MCF 10A (cell line): ENCODE data around the gene NACC2. TPM values are rescaled to one million over a fixed set of nuclear protein-coding genes. Genes with fewer than 3 reads are reported as not detected.

ENCODE experiments used
- BruUV-seq: library from RNA; stranded (reverse); fragments of 400-500 nt; replicated peaks from 2 replicates; lab custom pipeline; 2021; lab: Mats Ljungman, UMichigan
- CTCF ChIA-PET: fragments of 300-600 bp; sonication (Branson Sonifier 250); formaldehyde crosslinking; extraction: SDS; loops from one replicate; lab custom pipeline; 2021; ENCODE audit warnings: antibody characterized with exemption, inconsistent platforms; lab: Yijun Ruan, JAX
- POLR2A ChIA-PET: fragments of 300-600, 350-650 bp; sonication (Branson Sonifier 250); formaldehyde crosslinking; extraction: SDS; loops from one replicate; lab custom pipeline; 2020; ENCODE audit warnings: antibody characterized with exemption, inconsistent platforms; lab: Yijun Ruan, JAX
- DNase-seq: peaks from one replicate; pipeline ENCODE4 v3.0.0-alpha.2; 2018; ENCODE audit not compliant: unreplicated experiment
- H3K27ac Mint-ChIP-seq: one replicate; pipeline ENCODE4 v1.8.0; 2022; ENCODE audit warnings: mild to moderate bottlenecking, low read depth, mixed read lengths; ENCODE audit not compliant: unreplicated experiment
- H3K27me3 Mint-ChIP-seq: one replicate; pipeline ENCODE4 v1.8.0; 2022; ENCODE audit warnings: mixed read lengths; ENCODE audit not compliant: insufficient read depth, unreplicated experiment
- H3K36me3 Mint-ChIP-seq: one replicate; pipeline ENCODE4 v1.8.0; 2022; ENCODE audit warnings: mild to moderate bottlenecking, moderate library complexity, mixed read lengths; ENCODE audit not compliant: insufficient read depth, unreplicated experiment
- H3K4me1 Mint-ChIP-seq: one replicate; pipeline ENCODE4 v1.8.0; 2022; ENCODE audit warnings: mixed read lengths; ENCODE audit not compliant: insufficient read depth, unreplicated experiment
- H3K4me3 Mint-ChIP-seq: one replicate; pipeline ENCODE4 v1.8.0; 2022; ENCODE audit warnings: mild to moderate bottlenecking, moderate library complexity, mixed read lengths; ENCODE audit not compliant: unreplicated experiment
- H3K9me3 Mint-ChIP-seq: one replicate; pipeline ENCODE4 v1.8.0; 2022; ENCODE audit warnings: mixed read lengths; ENCODE audit not compliant: unreplicated experiment
- CTCF ChIP-seq: fragments of 200-600 bp; IDR thresholded peaks from one replicate; pipeline ENCODE4 v1.8.0; 2022; ENCODE audit warnings: antibody characterized with exemption, mild to moderate bottlenecking; ENCODE audit not compliant: unreplicated experiment
- intact Hi-C: fragments of 100-400 bp; cut with micrococcal nuclease; formaldehyde crosslinking; loops from 2 replicates; pipeline ENCODE4 v1.14.1; 2022
- total RNA-seq: library from RNA; stranded (reverse); gene quantifications from 2 replicates; pipeline ENCODE4 v1.2.3, GENCODE V29; 2022

Gene NACC2
- total RNA-seq, 1 experiment from 2014 or later: 16.5 TPM

GRCh38 chr9:136089697-136090045, 5.4 kb downstream of the NACC2 start:
- H3K9me3 Mint-ChIP-seq: no peaks in the 10 kb centered on the region
- no peak overlapping the region for H3K27ac Mint-ChIP-seq
- DNase-seq: peak; percentile 53
- H3K4me3 Mint-ChIP-seq: no peak overlapping the region
- CTCF ChIA-PET: interaction anchor here (0.6 to 1.3 kb wide), 5 partner anchors 25 to 120 kb away, joined by 3 to 5 read pairs (median 3); no protein-coding TSS in a partner anchor
- intact Hi-C loops: loop anchor here (1.0 kb wide), 1 partner anchor 33 kb away; no protein-coding TSS in a partner anchor
- peaks cover 22% of the 10 kb centered on the region for H3K4me1 Mint-ChIP-seq
- TF ChIP-seq CTCF: peak; percentile 46
- peaks cover 18% of the 10 kb centered on the region for H3K36me3 Mint-ChIP-seq
- BruUV-seq: no TSS peak
- H3K27me3 Mint-ChIP-seq: no peaks in the 10 kb centered on the region
- POLR2A ChIA-PET: interaction anchor here (0.6 to 1.4 kb wide), 3 partner anchors 20 to 39 kb away, joined by 3 to 4 read pairs (median 4); no protein-coding TSS in a partner anchor

- POLR2A ChIA-PET: interaction anchor here (1.4 kb wide), 1 partner anchor 20 kb away, joined by 4 read pairs; no protein-coding TSS in a partner anchor
- DNase-seq: no peak
- intact Hi-C loops: loop anchor here (1.0 kb wide), 1 partner anchor 33 kb away; no protein-coding TSS in a partner anchor
- Mint-ChIP-seq H3K4me3 (no peak overlapping the region), H3K4me1 (peaks cover 22% of the 10 kb centered on the region), H3K27me3 (no peaks in the 10 kb centered on the region), H3K9me3 (no peaks in the 10 kb centered on the region), H3K27ac (no peak overlapping the region), H3K36me3 (peaks cover 23% of the 10 kb centered on the region)
- CTCF ChIA-PET: interaction anchor here (0.6 to 1.3 kb wide), 3 partner anchors 33 to 1090 kb away, joined by 3 to 5 read pairs (median 3); no protein-coding TSS in a partner anchor
- BruUV-seq: no TSS peak
- TF ChIP-seq CTCF: no peak
Observed at GRCh38 chr9:136088939-136089696, 6.0 kb downstream of the NACC2 start.

GRCh38 chr9:136088481-136088938, 6.6 kb downstream of the NACC2 start:
- Mint-ChIP-seq H3K27me3 (no peaks in the 10 kb centered on the region), H3K27ac (no peak overlapping the region), H3K9me3 (no peaks in the 10 kb centered on the region), H3K4me3 (no peak overlapping the region), H3K36me3 (peaks cover 27% of the 10 kb centered on the region), H3K4me1 (peaks cover 22% of the 10 kb centered on the region)
- no peak for DNase-seq
- ChIA-PET POLR2A (no interaction called here), CTCF (interaction anchor here (0.6 to 1.3 kb wide), 2 partner anchors 34 to 1090 kb away, joined by 3 to 5 read pairs; no protein-coding TSS in a partner anchor)
- intact Hi-C loops: no loop called here
- no peak for TF ChIP-seq CTCF
- no TSS peak for BruUV-seq

GRCh38 chr9:136087741-136088480, 7.2 kb downstream of the NACC2 start:
- TF ChIP-seq CTCF: no peak
- no peak for DNase-seq
- intact Hi-C loops: no loop called here
- ChIA-PET POLR2A (no interaction called here), CTCF (no interaction called here)
- H3K36me3 Mint-ChIP-seq: peaks cover 28% of the 10 kb centered on the region
- H3K4me3 Mint-ChIP-seq: no peak overlapping the region
- H3K27me3 Mint-ChIP-seq: no peaks in the 10 kb centered on the region
- no TSS peak for BruUV-seq
- no peak overlapping the region for H3K27ac Mint-ChIP-seq
- no peaks in the 10 kb centered on the region for H3K9me3 Mint-ChIP-seq
- H3K4me1 Mint-ChIP-seq: peaks cover 18% of the 10 kb centered on the region
